Activated B cell treated with CpG ODN at 0.5 μM for 24 hours (primary cell): ENCODE results near the gene MYH3. TPM values are rescaled to one million over a fixed set of nuclear protein-coding genes. Genes with fewer than 3 reads are reported as not detected.

ENCODE experiments used
- ATAC-seq: fragments of 200-7000 bp; cut with Tn5 transposase; one replicate; pipeline ENCODE4 v1.10.0; 2021; ENCODE audit warnings: low read depth, mild to moderate bottlenecking, moderate library complexity
- CTCF ChIA-PET: fragments of 350-600 bp; sonication (Branson Sonifier 250); formaldehyde crosslinking; loops from one replicate; lab custom pipeline; 2021; ENCODE audit warnings: antibody characterized with exemption; lab: Charles Lee
- POLR2A ChIA-PET: fragments of 350-600 bp; sonication (Branson Sonifier 250); formaldehyde crosslinking; loops from one replicate; lab custom pipeline; 2021; ENCODE audit warnings: antibody characterized with exemption; lab: Charles Lee
- DNase-seq: peaks from one replicate; pipeline ENCODE4 v3.0.0; 2022
- H3K27ac Mint-ChIP-seq: one replicate; pipeline ENCODE4 v1.8.0; 2020; ENCODE audit warnings: mixed read lengths
- H3K27me3 Mint-ChIP-seq: one replicate; pipeline ENCODE4 v1.8.0; 2021; ENCODE audit warnings: mixed read lengths
- H3K36me3 Mint-ChIP-seq: one replicate; pipeline ENCODE4 v1.8.0; 2021; ENCODE audit warnings: low read depth, mixed read lengths
- H3K4me1 Mint-ChIP-seq: one replicate; pipeline ENCODE4 v1.8.0; 2021; ENCODE audit warnings: mixed read lengths
- H3K4me3 Mint-ChIP-seq: one replicate; pipeline ENCODE4 v1.8.0; 2020; ENCODE audit warnings: mild to moderate bottlenecking, mixed read lengths
- H3K9me3 Mint-ChIP-seq: one replicate; pipeline ENCODE4 v1.8.0; 2020; ENCODE audit warnings: mixed read lengths
- intact Hi-C: fragments of 100-400 bp; cut with micrococcal nuclease; formaldehyde crosslinking; loops from one replicate; pipeline ENCODE4 v1.15.1; 2024
- total RNA-seq: library from RNA; stranded (reverse); gene quantifications from 2 replicates; pipeline ENCODE4 v1.2.3, GENCODE V29; 2022
- TF ChIP-seq, protein P1 (sequence below): fragments of 200-600 bp; IDR thresholded peaks from one replicate; pipeline ENCODE4 v1.8.0; 2022; ENCODE audit warnings: antibody characterized with exemption, mild to moderate bottlenecking

Gene MYH3
- total RNA-seq, 1 donor from 2014 or later, result 5.9 TPM

DNA sequence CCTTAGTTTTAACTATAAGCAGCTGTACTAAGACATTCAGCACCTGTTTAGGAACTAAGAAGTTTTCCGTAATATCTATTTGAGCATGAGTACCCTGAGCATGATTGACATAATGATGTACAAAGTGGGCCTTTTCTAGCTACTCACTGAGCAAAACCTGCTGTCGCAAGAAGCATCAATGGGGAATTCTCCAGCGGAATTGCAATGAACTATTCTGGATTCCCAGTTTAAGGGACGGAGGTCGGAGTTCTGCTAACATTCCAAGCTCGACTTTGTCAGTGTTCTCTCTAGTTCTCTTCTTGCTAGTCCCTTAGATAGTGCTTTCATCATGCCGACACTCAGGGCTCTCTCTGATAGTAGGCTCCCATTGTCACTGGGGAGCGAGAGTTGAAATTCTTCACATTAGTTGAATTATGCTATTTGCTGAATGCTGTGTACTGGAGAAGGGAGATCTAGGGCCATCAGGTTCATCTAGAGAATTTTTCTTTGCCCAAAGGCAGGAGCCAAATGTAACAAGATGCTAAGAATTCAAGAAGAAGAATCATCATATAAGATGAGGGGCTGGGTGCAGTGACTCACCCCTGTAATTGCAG is 67.5 kb downstream of the MYH3 start:
- CTCF ChIA-PET, result no interaction called here
- Mint-ChIP-seq H3K36me3 (no peaks in the 10 kb centered on the region), H3K9me3 (no peaks in the 10 kb centered on the region), H3K27me3 (peaks cover 16% of the 10 kb centered on the region), H3K4me3 (no peak overlapping the region), H3K27ac (no peak overlapping the region), H3K4me1 (no peaks in the 10 kb centered on the region)
- ATAC-seq (no peak), DNase-seq (no peak)
- TF ChIP-seq, protein P1, sequence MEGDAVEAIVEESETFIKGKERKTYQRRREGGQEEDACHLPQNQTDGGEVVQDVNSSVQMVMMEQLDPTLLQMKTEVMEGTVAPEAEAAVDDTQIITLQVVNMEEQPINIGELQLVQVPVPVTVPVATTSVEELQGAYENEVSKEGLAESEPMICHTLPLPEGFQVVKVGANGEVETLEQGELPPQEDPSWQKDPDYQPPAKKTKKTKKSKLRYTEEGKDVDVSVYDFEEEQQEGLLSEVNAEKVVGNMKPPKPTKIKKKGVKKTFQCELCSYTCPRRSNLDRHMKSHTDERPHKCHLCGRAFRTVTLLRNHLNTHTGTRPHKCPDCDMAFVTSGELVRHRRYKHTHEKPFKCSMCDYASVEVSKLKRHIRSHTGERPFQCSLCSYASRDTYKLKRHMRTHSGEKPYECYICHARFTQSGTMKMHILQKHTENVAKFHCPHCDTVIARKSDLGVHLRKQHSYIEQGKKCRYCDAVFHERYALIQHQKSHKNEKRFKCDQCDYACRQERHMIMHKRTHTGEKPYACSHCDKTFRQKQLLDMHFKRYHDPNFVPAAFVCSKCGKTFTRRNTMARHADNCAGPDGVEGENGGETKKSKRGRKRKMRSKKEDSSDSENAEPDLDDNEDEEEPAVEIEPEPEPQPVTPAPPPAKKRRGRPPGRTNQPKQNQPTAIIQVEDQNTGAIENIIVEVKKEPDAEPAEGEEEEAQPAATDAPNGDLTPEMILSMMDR, result no peak
- POLR2A ChIA-PET, result no interaction called here
- intact Hi-C loops, result no loop called here

DNA sequence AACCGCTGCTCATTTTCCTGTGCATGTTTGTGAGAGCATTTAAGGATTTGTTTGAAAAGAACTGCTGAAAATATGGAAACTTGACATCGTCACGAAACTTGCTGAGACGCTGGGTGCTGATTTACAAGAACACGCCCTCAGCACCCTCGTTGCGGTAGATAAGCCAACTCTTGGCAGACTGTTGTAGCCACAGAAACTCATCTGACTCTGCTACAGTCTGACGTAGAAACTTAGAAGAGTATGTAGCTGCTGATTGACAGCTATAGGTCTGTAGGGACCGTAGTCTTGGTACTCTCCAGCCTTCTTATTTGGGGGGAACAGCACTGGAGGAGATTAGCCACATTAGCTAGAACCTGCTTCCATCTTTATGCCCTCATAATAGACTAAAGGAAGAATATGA is 71.6 kb downstream of the MYH3 start:
- CTCF ChIA-PET, result no interaction called here
- H3K27ac Mint-ChIP-seq, result no peak overlapping the region
- peaks cover 14% of the 10 kb centered on the region for H3K27me3 Mint-ChIP-seq
- DNase-seq (no peak), ATAC-seq (no peak)
- H3K4me1 Mint-ChIP-seq, result no peaks in the 10 kb centered on the region
- intact Hi-C loops, result no loop called here
- TF ChIP-seq, protein P1, result no peak
- H3K9me3 Mint-ChIP-seq, result no peaks in the 10 kb centered on the region
- H3K4me3 Mint-ChIP-seq, result no peak overlapping the region
- POLR2A ChIA-PET, result no interaction called here
- no peaks in the 10 kb centered on the region for H3K36me3 Mint-ChIP-seq

DNA sequence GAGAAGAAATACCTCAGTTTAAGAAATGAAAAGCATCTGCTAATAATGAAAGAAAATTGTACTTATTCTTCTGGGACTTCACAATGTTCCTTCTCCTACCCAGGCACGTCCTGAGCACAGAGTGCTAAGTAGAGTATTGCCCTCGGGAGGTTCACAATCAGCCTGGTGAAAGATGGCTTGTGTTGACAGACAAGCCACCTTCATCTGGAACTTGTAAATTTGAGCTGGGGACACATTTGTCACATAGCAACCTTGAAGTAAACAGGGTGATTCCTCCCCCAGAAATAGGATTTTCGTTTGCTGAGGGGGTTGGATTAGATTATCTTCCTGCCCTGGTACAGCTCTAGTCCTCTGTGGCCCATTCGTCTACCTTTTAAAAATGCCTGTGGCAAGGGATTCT is 73.3 kb downstream of the MYH3 start:
- H3K4me1 Mint-ChIP-seq, result no peaks in the 10 kb centered on the region
- ChIA-PET CTCF (no interaction called here), POLR2A (no interaction called here)
- TF ChIP-seq, protein P1, result no peak
- ATAC-seq, result no peak
- no peak overlapping the region for H3K27ac Mint-ChIP-seq
- no peaks in the 10 kb centered on the region for H3K36me3 Mint-ChIP-seq
- no peak overlapping the region for H3K4me3 Mint-ChIP-seq
- intact Hi-C loops, result no loop called here
- no peaks in the 10 kb centered on the region for H3K9me3 Mint-ChIP-seq
- peaks cover 11% of the 10 kb centered on the region for H3K27me3 Mint-ChIP-seq
- DNase-seq, result no peak

DNA sequence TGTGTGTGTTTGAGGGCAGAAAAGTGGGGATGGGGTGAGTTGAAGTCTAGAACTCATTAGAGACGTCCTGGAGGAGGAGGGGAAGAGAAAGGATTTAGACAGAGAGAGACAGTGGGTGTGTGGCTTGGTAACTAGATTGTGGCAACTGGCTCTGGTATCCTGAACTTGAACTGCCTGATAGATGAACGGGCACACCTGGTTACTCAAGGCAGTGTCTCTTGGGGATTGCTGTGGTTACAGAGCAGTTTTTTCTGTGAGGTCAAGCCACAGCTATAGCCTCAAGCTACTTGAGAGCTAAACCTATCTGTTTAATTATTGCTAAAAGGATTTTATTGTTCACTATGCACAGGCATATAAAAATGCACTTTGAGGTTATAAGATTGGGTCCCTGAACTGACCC is 77.8 kb downstream of the MYH3 start:
- Mint-ChIP-seq H3K9me3 (no peaks in the 10 kb centered on the region), H3K36me3 (no peaks in the 10 kb centered on the region), H3K27me3 (peaks cover 18% of the 10 kb centered on the region), H3K27ac (no peak overlapping the region), H3K4me3 (no peak overlapping the region), H3K4me1 (no peaks in the 10 kb centered on the region)
- peak; percentile 21 for ATAC-seq
- no peak for DNase-seq
- ChIA-PET CTCF (no interaction called here), POLR2A (no interaction called here)
- TF ChIP-seq, protein P1, result no peak
- intact Hi-C loops, result no loop called here

Other genes starting within 250 kb of the MYH3 start
- gene MYH8, start 235.4 kb downstream of the MYH3 start, total RNA-seq, result not detected in 2 replicates
- not detected in 2 replicates for gene MYH4, start 187.8 kb downstream of the MYH3 start, total RNA-seq
- gene MYH1, start 138.8 kb downstream of the MYH3 start, total RNA-seq, result not detected in 2 replicates
- gene MYH2, start 107.7 kb downstream of the MYH3 start, total RNA-seq, result not detected in 2 replicates
- 27.9 and 33.3 TPM in 2 replicates for gene SCO1, start 40.2 kb upstream of the MYH3 start, total RNA-seq
- 14.1 and 14.8 TPM in 2 replicates for gene ADPRM, start 40.3 kb upstream of the MYH3 start, total RNA-seq
- 1.6 and 2.4 TPM in 2 replicates for gene TMEM220, start 72.7 kb upstream of the MYH3 start, total RNA-seq
- gene TMEM238L, start 146.8 kb upstream of the MYH3 start, total RNA-seq, result not detected in 2 replicates
- not detected in 2 replicates for gene PIRT, start 180.8 kb upstream of the MYH3 start, total RNA-seq